ENCODE data around the gene KDM8. TPM values are rescaled to one million over a fixed set of nuclear protein-coding genes. Genes with fewer than 3 reads are reported as not detected.

KDM8 gene
- polyA plus RNA-seq, 1 experiment: 2.5 TPM

- Histone ChIP-seq H3K9me3 (ENCODE audit: control insufficient read depth, insufficient read depth, low read length) (no peaks in the 10 kb centered on the region; the same call in 1 of the 2 replicates), H3K27ac (ENCODE audit: low read depth, low read length) (no peak overlapping the region), H3K4me3 (ENCODE audit: low read depth, low read length) (no peak overlapping the region), H3K27me3 (ENCODE audit: control insufficient read depth, insufficient read depth, low read length) (no peaks in the 10 kb centered on the region)
- POLR2A ChIA-PET: no interaction called here
- TF ChIP-seq, protein P1, sequence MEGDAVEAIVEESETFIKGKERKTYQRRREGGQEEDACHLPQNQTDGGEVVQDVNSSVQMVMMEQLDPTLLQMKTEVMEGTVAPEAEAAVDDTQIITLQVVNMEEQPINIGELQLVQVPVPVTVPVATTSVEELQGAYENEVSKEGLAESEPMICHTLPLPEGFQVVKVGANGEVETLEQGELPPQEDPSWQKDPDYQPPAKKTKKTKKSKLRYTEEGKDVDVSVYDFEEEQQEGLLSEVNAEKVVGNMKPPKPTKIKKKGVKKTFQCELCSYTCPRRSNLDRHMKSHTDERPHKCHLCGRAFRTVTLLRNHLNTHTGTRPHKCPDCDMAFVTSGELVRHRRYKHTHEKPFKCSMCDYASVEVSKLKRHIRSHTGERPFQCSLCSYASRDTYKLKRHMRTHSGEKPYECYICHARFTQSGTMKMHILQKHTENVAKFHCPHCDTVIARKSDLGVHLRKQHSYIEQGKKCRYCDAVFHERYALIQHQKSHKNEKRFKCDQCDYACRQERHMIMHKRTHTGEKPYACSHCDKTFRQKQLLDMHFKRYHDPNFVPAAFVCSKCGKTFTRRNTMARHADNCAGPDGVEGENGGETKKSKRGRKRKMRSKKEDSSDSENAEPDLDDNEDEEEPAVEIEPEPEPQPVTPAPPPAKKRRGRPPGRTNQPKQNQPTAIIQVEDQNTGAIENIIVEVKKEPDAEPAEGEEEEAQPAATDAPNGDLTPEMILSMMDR (IDR thresholded peaks at IDR 0.05; ENCODE audit: low read depth, low read length): no peak
- CTCF ChIA-PET: interaction anchor here (0.5 to 0.8 kb wide), 2 partner anchors 124 to 215 kb away, joined by 3 read pairs; no protein-coding TSS in a partner anchor
- no peak for DNase-seq (ENCODE audit: low read depth, low spot score)
Observed at GRCh38 chr16:27231692-27232060, 28.4 kb downstream of the KDM8 start.

GRCh38 chr16:27232061-27232900 is 29.0 kb downstream of the KDM8 start:
- H3K27me3 ChIP-seq (ENCODE audit: control insufficient read depth, insufficient read depth, low read length): no peaks in the 10 kb centered on the region
- CTCF ChIA-PET: interaction anchor here (0.5 to 4.9 kb wide), 3 partner anchors 123 to 214 kb away, joined by 3 to 104 read pairs (median 3); no protein-coding TSS in a partner anchor
- TF ChIP-seq, protein P1 (IDR thresholded peaks at IDR 0.05; ENCODE audit: low read depth, low read length): no peak
- H3K4me3 ChIP-seq (ENCODE audit: low read depth, low read length): no peak overlapping the region
- DNase-seq (ENCODE audit: low read depth, low spot score): no peak
- POLR2A ChIA-PET: no interaction called here
- no peak overlapping the region for H3K27ac ChIP-seq (ENCODE audit: low read depth, low read length)
- H3K9me3 ChIP-seq (ENCODE audit: control insufficient read depth, insufficient read depth, low read length): no peaks in the 10 kb centered on the region; the same call in 1 of the 2 replicates

- no peak overlapping the region for H3K27ac ChIP-seq (ENCODE audit: low read depth, low read length)
- TF ChIP-seq, protein P1 (IDR thresholded peaks at IDR 0.05; ENCODE audit: low read depth, low read length): no peak
- DNase-seq (ENCODE audit: low read depth, low spot score): no peak
- H3K27me3 ChIP-seq (ENCODE audit: control insufficient read depth, insufficient read depth, low read length): no peaks in the 10 kb centered on the region
- no peak overlapping the region for H3K4me3 ChIP-seq (ENCODE audit: low read depth, low read length)
- ChIA-PET CTCF (interaction anchor here (2.7 to 4.9 kb wide), 2 partner anchors 53 to 135 kb away, joined by 21 to 104 read pairs; no protein-coding TSS in a partner anchor), POLR2A (no interaction called here)
- no peaks in the 10 kb centered on the region; the same call in 1 of the 2 replicates for H3K9me3 ChIP-seq (ENCODE audit: control insufficient read depth, insufficient read depth, low read length)
Observed at GRCh38 chr16:27232901-27233625, 29.7 kb downstream of the KDM8 start.

GRCh38 chr16:27233731-27234130 is 30.4 kb downstream of the KDM8 start:
- no peak for DNase-seq (ENCODE audit: low read depth, low spot score)
- H3K4me3 ChIP-seq (ENCODE audit: low read depth, low read length): no peak overlapping the region
- TF ChIP-seq, protein P1 (IDR thresholded peaks at IDR 0.05; ENCODE audit: low read depth, low read length): no peak
- no peak overlapping the region for H3K27ac ChIP-seq (ENCODE audit: low read depth, low read length)
- no peaks in the 10 kb centered on the region for H3K27me3 ChIP-seq (ENCODE audit: control insufficient read depth, insufficient read depth, low read length)
- H3K9me3 ChIP-seq (ENCODE audit: control insufficient read depth, insufficient read depth, low read length): no peaks in the 10 kb centered on the region; the same call in 1 of the 2 replicates
- ChIA-PET POLR2A (interaction anchor here (0.8 to 1.5 kb wide), 3 partner anchors 10 to 85 kb away, joined by 3 to 7 read pairs (median 5); partner anchors contain the start of gene KDM8), CTCF (interaction anchor here (0.9 to 4.9 kb wide), 23 partner anchors 8 to 173 kb away, joined by 3 to 104 read pairs (median 7); partner anchors contain the start of gene KDM8)
